WTC11 (cell line): ENCODE data around the gene RNF7.
A peak's percentile ranks its signal among the peaks of the same experiment; 100 is the strongest.

Experiments
- CREB1 ChIP-seq: sonication (generic); formaldehyde crosslinking; IDR thresholded peaks from 2 replicates; pipeline ENCODE4 v1.8.0; 2023; ENCODE audit warnings: mild to moderate bottlenecking, missing genetic modification reagents
- GABPB1 ChIP-seq: sonication (generic); formaldehyde crosslinking; IDR thresholded peaks from 2 replicates; pipeline ENCODE4 v1.8.1; 2023; ENCODE audit warnings: mild to moderate bottlenecking, missing genetic modification reagents
- TF ChIP-seq, protein P1 (sequence below): fragments of 200-600 bp; IDR thresholded peaks from 2 replicates; pipeline ENCODE4 v1.8.0; 2022; ENCODE audit warnings: antibody characterized with exemption

DNA sequence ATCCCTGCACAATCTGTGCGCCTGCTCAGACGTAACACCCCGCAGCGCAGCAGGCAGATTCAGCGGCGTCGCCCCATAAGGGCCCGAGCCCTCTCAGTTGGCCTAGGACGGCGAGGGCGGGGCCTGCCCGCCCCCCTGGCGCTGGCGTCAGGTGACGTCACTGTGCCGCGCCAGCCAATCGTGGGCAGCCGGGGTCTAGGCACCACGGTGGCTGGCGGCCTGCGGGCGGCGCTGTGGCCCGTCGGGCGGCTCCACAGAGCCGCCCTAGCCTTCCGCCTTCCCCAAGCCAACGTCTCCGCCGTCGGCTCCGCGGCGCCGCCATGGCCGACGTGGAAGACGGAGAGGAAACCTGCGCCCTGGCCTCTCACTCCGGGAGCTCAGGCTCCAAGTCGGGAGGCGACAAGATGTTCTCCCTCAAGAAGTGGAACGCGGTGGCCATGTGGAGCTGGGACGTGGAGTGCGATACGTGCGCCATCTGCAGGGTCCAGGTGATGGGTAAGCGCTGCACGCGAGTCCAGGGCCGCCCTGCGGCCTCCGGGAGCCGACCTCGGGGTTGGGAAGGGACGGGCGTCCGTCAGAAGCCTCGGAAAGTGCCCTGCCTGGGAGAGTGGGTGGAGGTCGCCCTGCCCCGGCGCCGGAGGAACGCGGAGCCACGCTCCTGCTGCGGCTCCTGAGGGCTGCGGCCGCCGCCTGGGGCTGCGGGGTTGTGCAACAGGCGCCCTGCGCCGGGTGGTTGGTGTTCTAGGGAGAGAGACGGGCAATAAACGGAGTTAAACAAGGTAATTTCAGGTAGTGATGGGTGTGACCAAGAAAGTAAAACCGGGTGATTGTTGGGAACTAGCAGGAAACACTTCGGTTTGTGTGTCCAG is at the start of gene RNF7:
- TF ChIP-seq CREB1 (CRISPR knock-in tag) (no peak), GABPB1 (no peak; the same call in 1 of the 2 replicates)
- TF ChIP-seq, protein P1, sequence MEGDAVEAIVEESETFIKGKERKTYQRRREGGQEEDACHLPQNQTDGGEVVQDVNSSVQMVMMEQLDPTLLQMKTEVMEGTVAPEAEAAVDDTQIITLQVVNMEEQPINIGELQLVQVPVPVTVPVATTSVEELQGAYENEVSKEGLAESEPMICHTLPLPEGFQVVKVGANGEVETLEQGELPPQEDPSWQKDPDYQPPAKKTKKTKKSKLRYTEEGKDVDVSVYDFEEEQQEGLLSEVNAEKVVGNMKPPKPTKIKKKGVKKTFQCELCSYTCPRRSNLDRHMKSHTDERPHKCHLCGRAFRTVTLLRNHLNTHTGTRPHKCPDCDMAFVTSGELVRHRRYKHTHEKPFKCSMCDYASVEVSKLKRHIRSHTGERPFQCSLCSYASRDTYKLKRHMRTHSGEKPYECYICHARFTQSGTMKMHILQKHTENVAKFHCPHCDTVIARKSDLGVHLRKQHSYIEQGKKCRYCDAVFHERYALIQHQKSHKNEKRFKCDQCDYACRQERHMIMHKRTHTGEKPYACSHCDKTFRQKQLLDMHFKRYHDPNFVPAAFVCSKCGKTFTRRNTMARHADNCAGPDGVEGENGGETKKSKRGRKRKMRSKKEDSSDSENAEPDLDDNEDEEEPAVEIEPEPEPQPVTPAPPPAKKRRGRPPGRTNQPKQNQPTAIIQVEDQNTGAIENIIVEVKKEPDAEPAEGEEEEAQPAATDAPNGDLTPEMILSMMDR, result peak; percentile 64
